ENCODE data around the gene CDC37L1. TPM values are rescaled to one million over a fixed set of nuclear protein-coding genes. Genes with fewer than 3 reads are reported as not detected.
A peak's percentile ranks its signal among the peaks of the same experiment; 100 is the strongest.

The CDC37L1 gene
- total RNA-seq, 6 experiments from 2014 or later: 11.0 to 16.5 (median 12.0) TPM

DNA sequence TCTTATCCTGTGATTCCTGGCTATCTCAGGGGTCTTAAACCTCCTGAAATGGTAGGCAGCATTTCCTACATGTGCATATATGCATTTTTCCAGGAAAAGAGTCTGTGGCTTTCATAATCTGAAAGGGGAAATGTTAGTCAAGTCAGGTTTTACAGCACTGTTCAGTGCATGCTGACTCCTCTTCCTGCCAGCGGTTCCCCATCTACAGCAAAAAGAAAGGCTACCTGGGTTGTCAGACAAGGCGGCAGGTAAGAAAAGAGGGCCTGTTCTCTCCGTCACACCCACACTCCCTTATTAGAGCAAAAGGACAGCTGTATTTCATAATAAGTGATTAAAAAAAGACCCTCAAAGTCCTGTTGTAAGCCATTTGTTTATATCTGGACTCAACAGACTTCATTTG lies 8.8 kb upstream of the CDC37L1 start:
- DNase-seq: no peak
- H3K27me3 Mint-ChIP-seq (ENCODE audit: insufficient read depth): no peaks in the 10 kb centered on the region; the same call in 1 of the 2 replicates
- no peak overlapping the region for H3K27ac Mint-ChIP-seq
- peaks cover 25% of the 10 kb centered on the region for H3K4me1 Mint-ChIP-seq (ENCODE audit: low read depth)
- H3K4me3 Mint-ChIP-seq: no peak overlapping the region
- TF ChIP-seq, protein P1, sequence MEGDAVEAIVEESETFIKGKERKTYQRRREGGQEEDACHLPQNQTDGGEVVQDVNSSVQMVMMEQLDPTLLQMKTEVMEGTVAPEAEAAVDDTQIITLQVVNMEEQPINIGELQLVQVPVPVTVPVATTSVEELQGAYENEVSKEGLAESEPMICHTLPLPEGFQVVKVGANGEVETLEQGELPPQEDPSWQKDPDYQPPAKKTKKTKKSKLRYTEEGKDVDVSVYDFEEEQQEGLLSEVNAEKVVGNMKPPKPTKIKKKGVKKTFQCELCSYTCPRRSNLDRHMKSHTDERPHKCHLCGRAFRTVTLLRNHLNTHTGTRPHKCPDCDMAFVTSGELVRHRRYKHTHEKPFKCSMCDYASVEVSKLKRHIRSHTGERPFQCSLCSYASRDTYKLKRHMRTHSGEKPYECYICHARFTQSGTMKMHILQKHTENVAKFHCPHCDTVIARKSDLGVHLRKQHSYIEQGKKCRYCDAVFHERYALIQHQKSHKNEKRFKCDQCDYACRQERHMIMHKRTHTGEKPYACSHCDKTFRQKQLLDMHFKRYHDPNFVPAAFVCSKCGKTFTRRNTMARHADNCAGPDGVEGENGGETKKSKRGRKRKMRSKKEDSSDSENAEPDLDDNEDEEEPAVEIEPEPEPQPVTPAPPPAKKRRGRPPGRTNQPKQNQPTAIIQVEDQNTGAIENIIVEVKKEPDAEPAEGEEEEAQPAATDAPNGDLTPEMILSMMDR (IDR thresholded peaks at IDR 0.05): no peak
- no peaks in the 10 kb centered on the region for H3K36me3 Mint-ChIP-seq (ENCODE audit: low read depth)
- H3K9me3 Mint-ChIP-seq: no peaks in the 10 kb centered on the region

DNA sequence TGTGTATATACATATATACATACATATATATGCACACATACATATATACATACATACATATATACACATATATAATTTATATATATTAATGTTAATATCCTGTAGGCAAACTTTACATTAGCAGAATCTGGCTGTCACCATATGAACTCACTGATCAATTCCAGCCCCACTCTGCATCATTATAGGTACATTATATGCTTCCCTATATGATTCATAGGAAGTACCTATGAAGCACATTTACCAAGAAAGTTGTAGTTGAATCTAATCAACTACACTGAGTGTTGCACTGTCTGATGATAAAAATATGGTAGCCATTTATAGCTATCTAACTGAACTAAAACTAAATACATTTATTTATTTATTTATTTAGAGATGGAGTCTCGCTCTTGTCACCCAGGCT lies 7.6 kb upstream of the CDC37L1 start:
- TF ChIP-seq, protein P1 (IDR thresholded peaks at IDR 0.05): no peak
- no peak for DNase-seq
- Mint-ChIP-seq H3K36me3 (ENCODE audit: low read depth) (no peaks in the 10 kb centered on the region), H3K27me3 (ENCODE audit: insufficient read depth) (no peaks in the 10 kb centered on the region; the same call in 1 of the 2 replicates), H3K27ac (no peak overlapping the region), H3K4me3 (no peak overlapping the region), H3K4me1 (ENCODE audit: low read depth) (peaks cover 15% of the 10 kb centered on the region), H3K9me3 (no peaks in the 10 kb centered on the region)

GRCh38 chr9:4674783-4675182 lies 4.6 kb upstream of the CDC37L1 start:
- peaks cover 14% of the 10 kb centered on the region for H3K4me1 Mint-ChIP-seq (ENCODE audit: low read depth)
- peak; percentile 95 for DNase-seq
- peak overlapping the region; percentile 11; the same call in 1 of the 2 replicates for H3K4me3 Mint-ChIP-seq
- peak overlapping the region; percentile 50 for H3K27ac Mint-ChIP-seq
- TF ChIP-seq, protein P1 (IDR thresholded peaks at IDR 0.05): no peak; the same call in 1 of the 2 replicates
- no peaks in the 10 kb centered on the region for H3K27me3 Mint-ChIP-seq (ENCODE audit: insufficient read depth)
- no peaks in the 10 kb centered on the region for H3K9me3 Mint-ChIP-seq
- no peaks in the 10 kb centered on the region for H3K36me3 Mint-ChIP-seq (ENCODE audit: low read depth)

GRCh38 chr9:4677392-4677791 lies 2.0 kb upstream of the CDC37L1 start:
- Mint-ChIP-seq H3K36me3 (ENCODE audit: low read depth) (no peaks in the 10 kb centered on the region), H3K27me3 (ENCODE audit: insufficient read depth) (no peaks in the 10 kb centered on the region), H3K9me3 (no peaks in the 10 kb centered on the region), H3K4me3 (no peak overlapping the region), H3K4me1 (ENCODE audit: low read depth) (peaks cover 14% of the 10 kb centered on the region), H3K27ac (no peak overlapping the region)
- TF ChIP-seq, protein P1 (IDR thresholded peaks at IDR 0.05): no peak
- DNase-seq: no peak

GRCh38 chr9:4678679-4679267 lies 596 bp upstream of the CDC37L1 start:
- H3K27me3 Mint-ChIP-seq (ENCODE audit: insufficient read depth): no peaks in the 10 kb centered on the region; the same call in 1 of the 2 replicates
- H3K4me1 Mint-ChIP-seq (ENCODE audit: low read depth): peaks cover 14% of the 10 kb centered on the region
- H3K9me3 Mint-ChIP-seq: no peaks in the 10 kb centered on the region
- H3K4me3 Mint-ChIP-seq: no peak overlapping the region
- no peak overlapping the region for H3K27ac Mint-ChIP-seq
- no peak for DNase-seq
- 0 out of 2 replicates have a peak, but pooled peaks cover 7% of the 10 kb centered on the region for H3K36me3 Mint-ChIP-seq (ENCODE audit: low read depth)
- TF ChIP-seq, protein P1 (IDR thresholded peaks at IDR 0.05): no peak
